ENCODE results near the gene KCNK17. TPM values are rescaled to one million over a fixed set of nuclear protein-coding genes. Genes with fewer than 3 reads are reported as not detected.
A peak's percentile ranks its signal among the peaks of the same experiment; 100 is the strongest.

KCNK17 gene
- total RNA-seq, 1 donor from 2014 or later = not detected

DNA sequence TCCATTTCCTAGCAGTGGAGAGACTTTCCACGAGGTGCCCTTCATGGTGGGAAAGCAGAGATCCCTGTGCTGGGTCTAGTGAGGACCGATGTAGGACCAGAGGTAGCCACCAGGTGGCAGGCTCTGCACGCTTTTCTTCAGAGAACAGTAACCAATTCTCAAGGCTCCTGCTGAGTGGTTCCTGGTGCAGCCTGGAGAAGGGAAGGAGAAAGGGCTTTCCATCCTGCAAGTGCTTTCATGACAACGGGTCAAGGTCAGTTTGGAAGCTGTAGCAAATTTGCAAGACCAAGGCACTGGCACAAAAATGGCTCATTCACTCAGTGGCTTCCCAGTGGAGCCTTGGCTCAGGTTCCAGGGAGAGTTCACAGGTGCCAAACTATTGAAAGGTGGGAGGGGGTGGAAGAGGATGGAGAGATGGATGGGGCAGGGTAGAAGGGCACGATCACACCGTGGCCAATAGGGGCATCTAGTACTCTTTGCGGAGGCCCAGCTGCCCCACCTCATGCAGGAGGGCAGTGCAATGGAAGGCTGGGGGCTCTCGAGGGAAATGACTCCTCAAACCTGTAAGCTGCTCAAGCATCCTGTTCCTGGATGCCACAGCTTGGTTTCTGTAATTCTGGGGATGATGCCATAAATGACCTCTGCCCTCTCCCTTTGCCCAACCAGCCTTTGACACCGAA lies 33.8 kb upstream of the KCNK17 start:
- DNase-seq (ENCODE audit: low read depth) (peak; percentile 20), FAIRE-seq (peak; percentile 72)
- Histone ChIP-seq H4K20me1 (ENCODE audit: insufficient read depth, low read length) (no peaks in the 10 kb centered on the region), H3K9me3 (ENCODE audit: insufficient read depth, low read depth, low read length) (no peaks in the 10 kb centered on the region), H3K27ac (ENCODE audit: low read depth, low read length) (no peak overlapping the region), H3K9ac (ENCODE audit: low read length) (no peak overlapping the region), H3K79me2 (ENCODE audit: insufficient read depth, low read length) (no peaks in the 10 kb centered on the region), H3K4me2 (ENCODE audit: low read length) (no peak overlapping the region), H2AFZ (ENCODE audit: low read depth, low read length) (no peak overlapping the region), H3K4me3 (ENCODE audit: insufficient read depth, low read depth, low read length) (no peak overlapping the region), H3K4me1 (ENCODE audit: insufficient read depth, low read length) (no peaks in the 10 kb centered on the region), H3K27me3 (ENCODE audit: insufficient read depth, low read length) (no peaks in the 10 kb centered on the region), H3K36me3 (ENCODE audit: insufficient read depth, low read length) (no peaks in the 10 kb centered on the region)
- H3K27me3 Mint-ChIP-seq (ENCODE audit: low read depth, unreplicated experiment) = peaks cover 32% of the 10 kb centered on the region
- H3K4me3 Mint-ChIP-seq (ENCODE audit: unreplicated experiment) = no peak overlapping the region
- TF ChIP-seq EZH2 (IDR thresholded peaks at IDR 0.05; ENCODE audit: insufficient read depth, low read length) = no peak
- TF ChIP-seq, protein P1, sequence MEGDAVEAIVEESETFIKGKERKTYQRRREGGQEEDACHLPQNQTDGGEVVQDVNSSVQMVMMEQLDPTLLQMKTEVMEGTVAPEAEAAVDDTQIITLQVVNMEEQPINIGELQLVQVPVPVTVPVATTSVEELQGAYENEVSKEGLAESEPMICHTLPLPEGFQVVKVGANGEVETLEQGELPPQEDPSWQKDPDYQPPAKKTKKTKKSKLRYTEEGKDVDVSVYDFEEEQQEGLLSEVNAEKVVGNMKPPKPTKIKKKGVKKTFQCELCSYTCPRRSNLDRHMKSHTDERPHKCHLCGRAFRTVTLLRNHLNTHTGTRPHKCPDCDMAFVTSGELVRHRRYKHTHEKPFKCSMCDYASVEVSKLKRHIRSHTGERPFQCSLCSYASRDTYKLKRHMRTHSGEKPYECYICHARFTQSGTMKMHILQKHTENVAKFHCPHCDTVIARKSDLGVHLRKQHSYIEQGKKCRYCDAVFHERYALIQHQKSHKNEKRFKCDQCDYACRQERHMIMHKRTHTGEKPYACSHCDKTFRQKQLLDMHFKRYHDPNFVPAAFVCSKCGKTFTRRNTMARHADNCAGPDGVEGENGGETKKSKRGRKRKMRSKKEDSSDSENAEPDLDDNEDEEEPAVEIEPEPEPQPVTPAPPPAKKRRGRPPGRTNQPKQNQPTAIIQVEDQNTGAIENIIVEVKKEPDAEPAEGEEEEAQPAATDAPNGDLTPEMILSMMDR (IDR thresholded peaks at IDR 0.05; ENCODE audit: insufficient read depth, low read depth, low read length) = peak; percentile 91
- H3K4me1 Mint-ChIP-seq (ENCODE audit: low read depth, unreplicated experiment) = no peaks in the 10 kb centered on the region
- no peak overlapping the region for H3K27ac Mint-ChIP-seq (ENCODE audit: unreplicated experiment)
- H3K9me3 Mint-ChIP-seq (ENCODE audit: unreplicated experiment) = peaks cover 2% of the 10 kb centered on the region
- H3K36me3 Mint-ChIP-seq (ENCODE audit: low read depth, unreplicated experiment) = no peaks in the 10 kb centered on the region

DNA sequence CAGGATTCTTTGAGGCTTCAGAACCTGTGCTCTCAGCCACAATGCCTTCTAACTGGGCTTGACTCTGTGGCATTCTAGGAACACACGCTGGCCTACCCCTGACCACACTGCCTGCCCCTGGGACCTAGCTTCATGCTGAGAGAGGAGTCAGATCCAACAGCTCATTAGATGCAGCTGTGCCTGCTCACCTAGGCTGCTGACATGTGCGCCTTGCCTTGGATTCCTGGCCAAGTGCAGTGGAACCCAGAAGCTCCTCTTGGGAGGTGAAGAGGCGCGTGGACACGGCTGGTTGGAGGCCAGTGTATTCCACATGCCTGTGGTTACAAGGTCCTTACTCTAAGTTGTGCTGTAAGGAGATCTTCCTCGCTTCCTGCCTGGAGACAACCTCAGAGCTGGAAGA lies 33.0 kb upstream of the KCNK17 start:
- Histone ChIP-seq H3K9ac (ENCODE audit: low read length) (no peak overlapping the region), H3K9me3 (ENCODE audit: insufficient read depth, low read depth, low read length) (no peaks in the 10 kb centered on the region), H3K36me3 (ENCODE audit: insufficient read depth, low read length) (no peaks in the 10 kb centered on the region), H3K4me3 (ENCODE audit: insufficient read depth, low read depth, low read length) (no peak overlapping the region), H2AFZ (ENCODE audit: low read depth, low read length) (no peak overlapping the region), H3K27ac (ENCODE audit: low read depth, low read length) (no peak overlapping the region), H3K27me3 (ENCODE audit: insufficient read depth, low read length) (no peaks in the 10 kb centered on the region), H3K4me1 (ENCODE audit: insufficient read depth, low read length) (no peaks in the 10 kb centered on the region), H3K4me2 (ENCODE audit: low read length) (no peak overlapping the region), H3K79me2 (ENCODE audit: insufficient read depth, low read length) (no peaks in the 10 kb centered on the region), H4K20me1 (ENCODE audit: insufficient read depth, low read length) (no peaks in the 10 kb centered on the region)
- Mint-ChIP-seq H3K27ac (ENCODE audit: unreplicated experiment) (no peak overlapping the region), H3K4me1 (ENCODE audit: low read depth, unreplicated experiment) (no peaks in the 10 kb centered on the region), H3K4me3 (ENCODE audit: unreplicated experiment) (no peak overlapping the region), H3K36me3 (ENCODE audit: low read depth, unreplicated experiment) (no peaks in the 10 kb centered on the region), H3K9me3 (ENCODE audit: unreplicated experiment) (peaks cover 2% of the 10 kb centered on the region), H3K27me3 (ENCODE audit: low read depth, unreplicated experiment) (peaks cover 32% of the 10 kb centered on the region)
- TF ChIP-seq, protein P1 (IDR thresholded peaks at IDR 0.05; ENCODE audit: insufficient read depth, low read depth, low read length) = no peak
- no peak for TF ChIP-seq EZH2 (IDR thresholded peaks at IDR 0.05; ENCODE audit: insufficient read depth, low read length)
- FAIRE-seq = no peak
- DNase-seq (ENCODE audit: low read depth) = no peak

DNA sequence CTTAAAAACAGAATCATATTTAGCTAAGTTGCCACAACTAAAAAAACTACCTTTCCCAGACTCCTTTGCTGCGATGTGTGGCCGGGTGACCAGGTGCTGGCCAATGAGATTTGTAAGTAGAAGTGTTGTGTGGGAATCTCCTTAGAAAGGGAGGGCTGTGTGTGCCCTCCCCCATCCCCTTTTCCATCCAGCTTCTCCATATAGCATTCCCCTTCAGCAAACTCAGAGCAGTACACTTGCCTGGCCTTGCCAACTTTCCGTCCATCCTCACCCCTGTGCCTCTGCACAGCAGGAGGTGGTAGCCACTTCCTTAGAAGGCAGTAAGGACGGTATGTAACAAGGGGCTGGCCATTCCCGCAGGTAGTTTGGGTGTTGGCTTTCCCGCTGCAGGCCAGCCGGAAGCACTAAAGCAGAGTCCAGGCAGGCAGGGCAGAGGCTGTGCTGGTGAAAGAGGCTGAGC lies 30.6 kb upstream of the KCNK17 start:
- no peaks in the 10 kb centered on the region for H3K27me3 ChIP-seq (ENCODE audit: insufficient read depth, low read length)
- Mint-ChIP-seq H3K4me3 (ENCODE audit: unreplicated experiment) (no peak overlapping the region), H3K27me3 (ENCODE audit: low read depth, unreplicated experiment) (peaks cover 18% of the 10 kb centered on the region), H3K4me1 (ENCODE audit: low read depth, unreplicated experiment) (no peaks in the 10 kb centered on the region), H3K9me3 (ENCODE audit: unreplicated experiment) (peaks cover 2% of the 10 kb centered on the region), H3K27ac (ENCODE audit: unreplicated experiment) (no peak overlapping the region), H3K36me3 (ENCODE audit: low read depth, unreplicated experiment) (no peaks in the 10 kb centered on the region)
- H3K79me2 ChIP-seq (ENCODE audit: insufficient read depth, low read length) = no peaks in the 10 kb centered on the region
- TF ChIP-seq, protein P1 (IDR thresholded peaks at IDR 0.05; ENCODE audit: insufficient read depth, low read depth, low read length) = no peak
- TF ChIP-seq EZH2 (IDR thresholded peaks at IDR 0.05; ENCODE audit: insufficient read depth, low read length) = no peak
- H3K4me1 ChIP-seq (ENCODE audit: insufficient read depth, low read length) = no peaks in the 10 kb centered on the region
- H3K4me3 ChIP-seq (ENCODE audit: insufficient read depth, low read depth, low read length) = no peak overlapping the region
- no peak overlapping the region for H3K27ac ChIP-seq (ENCODE audit: low read depth, low read length)
- no peaks in the 10 kb centered on the region for H3K9me3 ChIP-seq (ENCODE audit: insufficient read depth, low read depth, low read length)
- no peak overlapping the region for H2AFZ ChIP-seq (ENCODE audit: low read depth, low read length)
- no peak overlapping the region for H3K4me2 ChIP-seq (ENCODE audit: low read length)
- H3K9ac ChIP-seq (ENCODE audit: low read length) = no peak overlapping the region
- H3K36me3 ChIP-seq (ENCODE audit: insufficient read depth, low read length) = no peaks in the 10 kb centered on the region
- FAIRE-seq (no peak), DNase-seq (ENCODE audit: low read depth) (no peak)
- H4K20me1 ChIP-seq (ENCODE audit: insufficient read depth, low read length) = no peaks in the 10 kb centered on the region

Data from astrocyte (in vitro differentiated cells and primary cell).